COLO829 (cell line): ENCODE data around the gene MRPS23.

ENCODE experiments used
- DNase-seq: peaks from one replicate; pipeline ENCODE4 v3.0.0; 2012; ENCODE audit warnings: low spot score

Gene MRPS23

DNA sequence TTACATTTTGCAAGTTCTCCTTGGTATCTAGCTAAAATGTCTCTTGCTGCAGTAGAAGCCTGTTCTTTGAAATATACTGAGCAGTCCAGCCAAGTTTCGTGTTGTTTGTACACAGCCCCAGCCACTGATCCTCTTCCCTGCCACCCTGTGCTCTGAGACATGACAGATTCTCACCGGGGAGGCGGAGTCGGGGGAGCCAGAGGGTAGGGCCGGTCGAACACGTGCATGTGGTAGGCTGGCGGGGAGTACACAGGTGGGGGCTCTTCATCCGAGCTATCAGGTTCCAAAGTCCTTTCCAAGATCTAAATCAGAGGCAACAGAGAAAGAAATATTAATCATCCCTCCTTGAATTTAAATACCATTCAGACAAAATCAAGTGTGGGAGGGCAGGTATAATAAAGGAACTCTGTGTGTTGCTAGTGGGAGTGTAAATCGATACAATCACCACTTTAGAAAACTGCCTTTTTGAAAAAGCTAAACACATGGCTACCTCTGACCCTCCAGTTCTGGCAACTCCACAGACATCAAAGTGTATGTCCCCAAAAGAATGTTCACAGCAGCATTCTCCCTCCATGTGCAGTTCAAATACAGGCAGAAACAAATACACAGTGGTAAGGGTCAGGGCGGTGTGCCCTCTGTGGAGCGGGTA lies 29.7 kb upstream of the MRPS23 start:
- DNase-seq = no peak

DNA sequence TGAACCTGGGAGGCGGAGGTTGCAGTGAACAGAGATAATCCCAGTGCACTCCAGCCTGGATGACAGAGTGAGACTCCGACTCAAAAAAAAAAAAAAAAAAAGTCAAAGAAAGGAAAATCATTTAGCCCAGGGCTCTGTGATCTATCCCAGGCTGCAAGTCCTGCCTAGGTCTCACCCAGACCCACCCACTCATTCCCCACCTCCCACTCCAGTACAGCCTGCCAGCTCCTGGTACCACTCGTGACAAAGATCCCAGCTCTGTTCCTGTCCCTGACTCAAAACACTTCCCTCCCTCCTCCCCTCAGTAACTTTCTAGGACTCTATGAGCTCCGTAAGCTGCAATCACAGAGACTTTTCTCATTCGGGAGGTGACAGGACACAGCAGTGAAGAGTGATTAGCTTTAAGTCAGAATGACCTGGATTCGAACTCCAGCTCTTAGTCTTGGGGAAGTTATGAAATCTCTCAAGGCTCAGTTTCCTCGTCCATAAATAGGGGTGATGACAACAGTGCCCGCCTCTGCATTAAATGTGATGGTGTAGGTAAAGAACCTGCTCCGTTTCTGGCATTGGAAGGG lies 28.0 kb upstream of the MRPS23 start:
- no peak for DNase-seq

DNA sequence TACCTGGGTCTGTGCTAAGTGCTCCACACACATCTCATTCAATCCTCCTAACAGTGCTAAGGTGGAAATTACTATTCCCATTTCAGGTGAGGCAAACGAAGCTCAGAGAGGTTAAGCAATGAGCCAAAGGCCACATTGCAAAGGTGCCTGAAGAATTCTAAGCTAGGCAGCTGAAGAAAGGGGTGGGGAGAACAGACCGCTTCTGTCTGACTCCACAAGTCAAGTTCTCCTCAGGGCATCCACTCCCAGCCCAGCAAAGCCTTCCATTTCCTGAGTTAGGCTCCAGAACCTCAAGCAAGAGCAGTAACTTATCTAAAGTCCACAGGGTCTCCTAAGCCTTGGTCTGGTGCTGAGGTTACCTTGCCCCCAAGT lies 27.0 kb upstream of the MRPS23 start:
- no peak for DNase-seq

DNA sequence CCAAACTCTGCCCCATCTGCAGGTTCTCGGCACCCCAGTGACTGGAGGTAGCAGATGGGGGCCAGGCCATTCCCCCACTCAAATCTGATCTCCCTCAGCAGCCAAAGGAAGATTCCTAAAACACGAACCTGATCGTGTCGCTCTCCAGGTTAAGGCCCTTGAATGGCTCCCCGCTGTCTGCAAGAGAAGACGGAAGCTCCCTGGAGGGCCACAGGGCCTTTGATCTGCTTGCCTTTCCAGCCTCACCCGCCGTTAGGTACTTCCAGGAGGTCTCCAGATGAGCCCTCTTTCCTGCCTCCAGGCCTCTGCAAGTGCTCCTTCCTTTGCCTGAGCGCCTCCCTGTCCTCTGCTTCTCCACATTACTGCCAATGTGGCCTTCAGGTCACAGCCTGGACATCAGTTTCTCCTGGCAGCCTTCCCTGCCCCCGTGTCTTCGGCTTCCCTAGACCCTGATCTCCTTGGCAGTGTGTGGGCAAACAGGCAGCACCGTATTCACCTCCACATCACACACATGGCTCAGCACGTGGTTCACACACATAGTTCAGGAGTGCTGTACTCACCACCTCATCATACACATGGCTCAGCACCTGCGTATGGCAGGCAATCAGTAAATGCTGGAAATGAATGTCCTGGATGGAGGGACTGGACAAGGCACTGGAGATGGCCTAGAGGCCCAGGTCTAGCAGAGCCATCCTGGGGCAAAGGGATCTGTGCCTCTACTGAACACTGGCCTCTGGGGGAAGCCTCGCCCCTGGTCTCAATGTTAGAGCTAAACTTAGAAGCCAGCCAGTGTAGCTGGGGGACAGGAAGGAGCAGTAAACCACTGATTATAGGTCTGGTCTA lies 26.4 kb upstream of the MRPS23 start:
- no peak for DNase-seq

DNA sequence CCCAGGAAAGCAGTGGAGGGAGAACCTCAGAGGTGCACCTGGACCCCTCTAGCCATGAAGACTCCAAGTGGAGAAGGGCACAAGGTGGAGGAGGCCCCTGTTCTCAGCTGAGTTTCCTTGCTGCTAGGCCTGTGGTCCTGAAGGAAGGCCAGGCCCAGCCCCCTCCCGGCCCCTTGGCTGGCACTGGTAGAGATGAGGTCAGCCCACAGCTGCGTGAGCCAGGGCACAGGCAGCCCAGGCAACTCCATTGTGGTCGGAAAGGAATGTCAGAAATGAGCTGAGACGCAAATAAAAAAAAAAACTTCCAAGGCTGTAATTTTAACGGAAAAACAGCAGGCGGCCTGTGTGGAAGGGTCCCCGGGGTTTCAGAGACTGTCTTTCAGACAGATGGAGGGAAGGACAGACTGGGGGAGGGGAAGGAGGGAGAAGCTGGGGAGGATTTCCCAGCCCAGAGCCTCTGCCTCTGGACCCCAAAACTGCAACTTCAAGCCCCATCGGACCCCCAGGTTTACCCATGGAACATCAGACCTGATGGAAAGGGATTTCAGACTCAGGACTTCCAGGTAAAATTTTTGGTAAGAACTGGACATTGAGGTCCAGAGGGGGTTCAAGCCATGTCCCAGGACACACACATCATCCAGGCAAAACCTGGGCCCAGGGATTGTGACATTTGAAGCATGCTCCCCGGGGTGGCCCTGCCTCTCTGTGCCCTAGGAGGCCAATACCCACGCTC lies 25.6 kb upstream of the MRPS23 start:
- peak; percentile 93 for DNase-seq

DNA sequence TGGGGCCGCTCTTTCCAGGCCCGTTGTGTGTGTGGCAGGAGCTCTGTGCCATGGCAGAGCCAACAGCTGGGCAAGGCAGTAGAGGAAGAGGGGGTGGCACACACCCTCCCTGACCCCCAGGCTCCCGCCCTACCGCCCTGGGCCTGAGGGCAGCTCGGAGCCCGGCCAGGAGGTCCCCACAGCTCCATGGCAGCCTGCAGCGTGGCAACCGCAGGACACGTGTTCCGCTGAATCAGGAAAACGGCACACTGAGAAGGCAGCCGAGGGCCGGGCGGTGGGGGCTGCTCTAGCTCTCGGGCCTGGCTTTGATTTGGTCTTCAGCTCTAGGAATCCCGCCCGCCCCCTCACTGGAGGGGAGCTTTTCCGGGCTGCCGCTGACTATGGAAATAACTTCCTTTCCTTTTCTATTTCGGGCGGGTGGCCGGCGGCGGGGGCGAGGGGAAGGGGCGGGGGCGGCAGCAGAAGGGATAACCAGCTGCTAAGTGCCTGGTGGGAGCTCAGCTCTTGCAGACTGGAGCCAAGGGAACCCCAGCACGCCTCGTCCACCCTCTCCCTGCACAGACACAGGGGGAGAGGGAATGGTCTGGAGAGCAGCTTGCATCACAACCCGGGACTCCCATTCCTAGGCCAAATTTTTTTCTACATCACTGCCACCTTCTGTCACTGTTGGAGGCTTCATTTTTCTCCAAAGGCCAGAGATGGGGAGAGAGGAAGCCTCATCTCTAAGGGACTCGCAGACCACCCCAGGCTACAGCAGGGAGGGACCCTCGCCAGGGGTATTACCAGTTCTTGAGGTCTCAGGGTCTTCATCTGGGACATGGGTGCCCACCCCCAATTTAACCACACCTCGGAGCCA lies 24.8 kb upstream of the MRPS23 start:
- peak; percentile 89 for DNase-seq

DNA sequence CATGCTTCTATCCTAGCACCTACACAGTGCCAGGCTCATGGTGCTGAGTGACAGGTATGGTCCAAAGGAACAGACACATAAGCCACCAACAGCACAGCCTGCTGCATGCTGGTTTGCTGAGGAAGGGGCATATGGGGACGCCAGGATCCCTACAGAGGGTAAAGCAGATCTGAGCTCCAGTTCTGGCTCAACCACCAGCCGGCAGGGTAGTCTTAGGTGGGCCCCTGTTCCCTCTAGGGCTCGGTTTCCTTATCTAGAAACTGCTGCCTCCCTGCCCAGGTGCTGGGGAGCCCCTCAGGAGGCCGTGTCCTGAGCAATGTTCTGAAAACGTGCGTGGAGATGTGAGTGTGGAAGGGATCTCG lies 24.2 kb upstream of the MRPS23 start:
- DNase-seq = no peak

DNA sequence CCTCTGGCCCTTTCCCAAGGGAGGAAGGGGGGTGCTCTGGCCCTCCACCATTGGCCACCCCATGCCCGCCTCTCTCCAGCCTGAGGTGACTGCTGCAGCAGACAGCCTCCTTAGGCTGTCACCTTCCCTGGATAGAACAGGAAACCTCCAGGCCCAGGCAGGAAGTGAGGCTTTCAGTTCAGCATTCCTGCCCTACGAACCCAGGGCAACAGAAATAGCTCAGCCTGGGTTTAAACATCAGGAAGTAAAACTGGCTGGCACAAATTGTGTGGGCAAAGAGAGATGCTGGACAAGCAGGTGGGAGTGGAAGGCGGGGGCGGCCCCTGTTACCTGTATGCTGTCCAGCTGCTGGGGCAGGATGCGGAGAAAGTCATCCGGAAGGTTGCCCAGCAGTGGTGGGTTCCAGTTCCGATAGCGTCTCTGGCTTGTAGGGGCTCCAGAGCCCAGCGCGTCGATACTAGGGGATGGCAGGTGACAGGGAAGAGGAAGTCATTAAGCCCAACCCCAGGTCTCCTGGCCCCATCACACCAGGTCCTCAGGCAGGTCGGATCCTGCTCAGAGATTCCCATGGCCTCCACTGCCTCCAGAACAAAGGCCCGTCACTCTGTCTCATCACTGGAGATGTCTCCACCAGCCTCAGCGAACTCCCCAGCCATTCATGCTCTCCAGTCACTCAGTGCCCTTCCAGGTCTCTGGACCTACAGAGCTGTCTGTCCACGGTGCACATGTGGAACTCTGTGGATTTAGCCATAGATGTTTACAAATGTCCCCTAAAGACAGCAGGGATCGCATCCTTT lies 23.6 kb upstream of the MRPS23 start:
- no peak for DNase-seq

DNA sequence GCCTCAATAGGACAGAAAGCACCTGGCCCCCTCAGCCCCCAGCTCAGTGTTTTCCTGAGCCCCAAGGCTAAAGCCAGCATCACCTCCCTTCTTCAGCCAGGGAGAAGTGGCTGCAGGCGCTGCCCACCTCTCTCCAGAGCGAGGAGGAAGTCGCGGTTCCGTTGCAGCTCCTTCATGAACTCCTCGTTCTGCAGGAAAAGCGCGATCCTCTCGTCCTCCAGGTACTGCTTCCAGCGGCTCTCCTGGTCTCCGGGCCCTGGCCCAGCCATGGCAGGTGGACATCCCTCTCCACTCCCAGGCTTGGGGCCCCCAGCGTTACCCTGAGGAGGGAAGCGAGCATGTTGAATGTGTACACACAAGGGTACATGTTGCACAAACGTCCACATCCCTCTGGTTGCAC lies 22.7 kb upstream of the MRPS23 start:
- no peak for DNase-seq

DNA sequence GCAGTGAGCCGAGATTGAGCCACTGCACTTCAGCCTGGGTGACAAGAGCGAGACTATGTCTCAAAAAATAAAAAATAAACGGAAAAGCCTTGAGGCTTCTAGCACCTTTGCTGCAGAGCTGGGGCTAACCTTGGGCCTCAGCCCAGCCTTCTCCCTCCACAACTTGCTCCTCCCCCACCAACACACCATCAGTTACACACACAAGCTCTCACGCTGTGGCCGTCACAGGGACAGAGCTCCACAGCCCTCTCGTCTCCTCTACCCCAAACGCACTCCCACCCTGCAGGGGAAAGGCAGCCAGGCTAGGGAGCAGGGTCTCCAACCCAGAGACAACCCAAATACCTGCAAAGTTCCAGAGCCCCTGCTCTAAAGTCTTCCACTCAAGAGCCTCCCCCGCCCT lies 22.0 kb upstream of the MRPS23 start:
- DNase-seq = no peak

DNA sequence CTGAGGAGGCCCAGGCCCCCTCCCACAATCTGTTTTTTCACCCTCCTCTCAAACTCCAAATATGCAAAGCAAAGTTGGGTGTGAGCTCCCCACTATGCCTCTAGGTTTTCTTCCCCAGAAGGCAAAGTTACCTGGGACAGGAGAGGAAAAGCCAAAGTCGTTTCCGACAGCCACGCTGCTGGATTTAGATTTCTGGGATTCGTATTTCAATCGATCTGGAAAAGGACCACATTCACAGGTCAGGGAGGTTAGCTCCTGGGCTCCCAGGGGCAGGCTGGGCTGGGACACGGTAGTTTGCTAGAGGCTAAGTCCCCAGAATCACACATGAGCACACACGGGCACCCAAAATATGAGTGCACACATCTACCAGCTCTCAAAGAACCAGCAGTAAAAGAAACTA lies 21.3 kb upstream of the MRPS23 start:
- DNase-seq = no peak

DNA sequence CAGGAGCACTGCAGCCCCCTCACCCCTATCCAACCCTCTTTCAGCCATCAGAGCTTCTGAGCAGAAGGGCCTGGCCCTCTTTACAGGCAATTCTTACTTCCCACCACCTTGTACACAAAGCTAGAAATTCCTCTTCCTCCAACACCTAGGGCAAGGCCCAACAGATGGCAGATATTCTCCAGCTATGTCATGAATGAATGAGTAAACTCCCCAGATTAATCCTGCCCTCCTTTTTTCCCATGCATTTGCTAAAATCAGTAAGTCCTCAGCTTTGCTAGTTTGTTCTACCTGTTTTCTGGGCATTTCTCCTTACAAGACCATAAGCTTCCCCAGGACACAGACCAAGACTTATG lies 20.4 kb upstream of the MRPS23 start:
- DNase-seq = no peak

DNA sequence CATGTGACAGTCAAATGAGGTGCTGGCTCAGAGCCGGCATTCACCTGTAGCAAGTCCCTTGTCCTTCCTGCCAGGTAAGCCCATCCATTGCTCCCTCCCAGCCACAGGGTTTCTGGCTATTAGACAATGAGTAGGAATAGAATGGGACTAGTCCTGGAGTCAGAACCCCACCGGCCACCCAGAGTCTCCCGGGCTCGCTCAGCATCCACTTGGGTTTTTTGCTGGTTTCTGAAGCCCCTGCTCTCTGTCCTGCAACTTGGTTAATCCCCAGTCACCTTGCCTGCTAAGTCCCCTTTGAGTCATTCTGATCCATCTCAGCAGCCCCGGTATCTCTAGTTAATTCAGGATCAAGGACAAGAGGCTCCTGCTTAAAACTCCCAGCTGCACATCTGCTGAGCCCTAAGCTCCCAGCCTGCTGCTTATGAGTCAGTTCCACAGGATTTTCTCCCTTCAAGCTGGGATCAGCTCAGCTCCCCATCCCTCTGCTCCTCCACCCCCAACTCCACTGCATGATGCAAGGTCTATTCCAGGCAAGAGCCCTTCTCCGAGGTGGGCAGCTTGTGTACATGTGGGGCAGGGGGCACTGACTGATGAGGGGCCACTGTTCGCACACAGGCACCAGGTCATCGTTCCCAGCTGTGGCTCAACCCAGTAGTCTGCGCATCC lies 19.9 kb upstream of the MRPS23 start:
- no peak for DNase-seq

DNA sequence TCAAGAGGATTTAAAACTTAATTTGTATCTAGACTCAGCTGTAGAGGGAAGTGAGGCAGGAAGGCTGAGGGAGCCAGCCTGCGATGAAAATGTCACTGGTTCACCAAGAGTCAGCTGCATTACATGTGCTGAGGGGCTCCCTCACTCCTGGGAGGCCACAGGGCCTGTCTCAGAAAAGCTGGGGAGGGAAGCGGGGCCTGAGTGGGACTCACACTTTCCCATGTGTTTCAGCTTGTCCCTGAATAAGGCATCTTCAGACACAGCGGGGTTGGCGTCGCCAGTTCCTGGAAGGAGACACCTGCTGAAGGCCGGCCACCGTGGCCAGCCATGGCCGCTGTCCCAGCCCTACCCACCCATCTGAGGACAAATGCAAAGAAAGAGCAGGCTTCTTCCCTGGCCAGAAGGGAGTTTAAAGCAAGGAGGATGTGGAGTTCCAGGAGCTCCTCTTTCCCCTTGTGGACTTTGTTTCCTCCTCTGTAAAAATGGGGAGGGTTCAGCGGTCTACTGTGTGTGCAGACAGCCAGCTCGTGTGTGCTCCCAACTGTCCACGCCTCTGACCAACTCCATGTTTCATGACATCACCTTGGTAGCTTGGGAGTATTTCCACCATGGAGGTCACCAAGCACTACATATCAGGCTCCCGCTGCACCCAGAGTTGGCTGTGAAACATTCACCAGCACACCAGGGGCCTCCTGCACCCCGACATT lies 19.2 kb upstream of the MRPS23 start:
- no peak for DNase-seq

DNA sequence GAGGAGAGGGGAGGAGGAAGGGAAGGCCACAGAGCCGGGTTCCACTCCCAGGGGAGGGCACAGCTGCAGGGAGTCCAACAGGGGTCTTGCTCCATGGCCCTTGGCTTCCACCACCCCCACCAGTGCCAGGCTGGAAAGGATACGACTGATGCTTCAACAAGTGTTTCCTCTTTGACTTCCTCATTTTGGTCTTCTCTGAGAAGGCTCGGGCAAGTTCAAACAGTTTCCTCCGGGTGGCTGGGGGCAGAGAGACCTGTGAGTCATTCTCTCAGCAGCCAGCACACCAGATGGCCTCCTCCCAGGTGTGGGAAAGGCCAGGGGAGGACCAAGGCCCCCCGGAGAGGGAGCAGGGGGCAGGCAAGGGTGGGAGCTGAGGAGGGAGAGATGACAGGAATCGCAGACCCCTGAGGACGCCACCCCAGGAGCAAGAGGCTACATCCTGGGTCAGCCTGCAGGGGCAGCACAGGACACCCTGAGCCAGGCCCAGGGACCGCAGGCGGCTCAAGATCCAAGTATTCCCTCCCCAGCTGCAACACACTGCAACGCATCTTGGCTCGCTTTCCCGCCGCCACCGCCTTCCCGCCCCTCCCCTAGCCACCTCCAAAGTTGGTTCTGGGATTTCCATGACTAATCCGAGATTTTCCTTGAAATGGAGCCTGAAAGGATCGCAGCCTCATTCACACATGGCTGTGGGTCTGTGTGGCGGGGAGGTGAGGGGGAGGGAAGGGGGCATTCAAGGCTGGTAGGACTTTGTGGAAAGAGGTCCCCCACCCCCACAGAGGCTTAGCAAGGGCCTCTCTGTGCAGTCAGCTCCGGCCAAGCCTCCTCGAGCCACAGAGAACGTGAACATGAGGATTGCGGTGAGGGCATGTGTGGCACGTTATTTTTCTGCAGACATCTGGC lies 18.4 kb upstream of the MRPS23 start:
- peak; percentile 49 for DNase-seq

DNA sequence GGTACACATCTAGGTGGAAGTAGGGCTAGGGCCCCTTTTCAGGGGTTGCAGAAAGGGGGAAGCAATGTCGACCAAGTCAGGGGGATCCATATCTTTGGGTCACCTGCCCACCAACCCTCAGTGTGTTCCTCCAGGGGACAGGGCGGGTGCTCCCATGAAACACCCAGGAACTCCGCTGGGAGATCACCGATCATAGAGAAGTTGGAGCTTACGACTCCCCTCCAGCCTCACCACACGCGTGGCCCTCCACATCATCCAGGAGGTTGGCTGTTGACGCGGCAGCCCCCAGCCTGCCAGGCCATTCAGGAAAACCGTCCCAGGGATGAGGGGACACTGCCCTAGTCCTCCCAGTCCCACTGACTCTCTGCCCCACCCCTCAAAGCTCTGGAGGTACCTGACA lies 17.3 kb upstream of the MRPS23 start:
- no peak for DNase-seq

DNA sequence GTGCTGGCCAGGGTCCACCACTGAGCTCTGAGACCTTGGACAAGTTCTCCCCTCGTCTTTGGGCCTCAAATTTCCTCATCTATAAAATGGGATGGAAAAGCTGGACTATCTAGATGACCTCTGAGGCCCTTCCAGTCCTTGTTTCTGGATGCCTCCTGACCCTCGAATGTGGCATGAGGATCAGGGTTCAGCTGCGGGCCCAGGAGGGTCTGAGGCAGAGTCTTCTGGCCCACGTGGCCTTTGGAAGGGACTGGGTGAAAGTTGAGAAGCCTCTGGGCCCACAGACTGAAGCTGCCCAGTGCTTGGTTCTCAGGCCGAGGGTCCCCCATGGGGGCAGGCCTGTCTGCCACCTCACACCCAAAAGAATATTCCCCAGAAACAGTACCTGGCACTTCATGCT lies 16.9 kb upstream of the MRPS23 start:
- no peak for DNase-seq

DNA sequence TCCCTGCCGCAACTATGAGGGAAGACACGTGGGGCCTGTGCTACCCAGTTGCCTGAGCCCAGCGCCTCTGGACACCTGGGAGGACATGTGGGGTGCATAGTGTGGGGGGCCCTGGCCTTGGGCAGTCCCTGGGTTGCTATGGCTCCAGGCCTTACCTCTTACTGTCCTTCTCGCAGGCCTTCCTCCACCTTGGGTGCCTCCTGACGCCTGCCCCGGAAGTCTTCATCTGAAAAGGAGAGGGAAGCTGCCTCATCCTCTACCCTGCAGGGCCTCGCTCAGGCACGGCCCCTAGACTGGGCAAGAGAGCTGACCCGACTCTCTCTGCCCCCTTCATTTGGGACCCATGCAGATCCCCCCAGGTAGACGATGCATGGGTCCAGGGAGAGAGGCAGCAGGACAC lies 16.5 kb upstream of the MRPS23 start:
- no peak for DNase-seq

DNA sequence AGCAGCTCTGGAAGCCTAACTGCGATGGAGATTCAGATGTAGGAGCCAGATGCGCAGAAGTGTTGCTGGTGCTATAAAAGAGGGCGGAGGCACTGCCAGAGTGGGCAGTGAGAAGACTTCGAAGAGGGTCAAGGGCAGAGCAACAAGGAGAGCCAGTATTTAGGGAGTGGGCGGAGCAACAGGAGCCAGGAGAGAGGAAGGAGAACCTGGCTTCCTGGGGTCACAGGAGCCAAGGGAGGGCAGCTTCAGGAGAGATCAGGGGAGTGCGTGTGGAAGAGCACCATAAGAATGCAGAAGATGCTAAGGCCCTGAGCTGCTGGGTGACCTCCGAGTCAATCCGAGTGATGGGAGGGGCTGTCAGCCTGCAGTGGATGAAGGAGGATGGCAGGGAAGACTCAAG lies 14.4 kb upstream of the MRPS23 start:
- no peak for DNase-seq
